Suprapubic skin (tissue), 4 donors: ENCODE results near the gene INPP5A. TPM values are rescaled to one million over a fixed set of nuclear protein-coding genes. Genes with fewer than 3 reads are reported as not detected.

ENCODE experiments used
- DNase-seq, 2 donors: peaks; one replicate each; pipeline ENCODE4 v3.0.0-alpha.2; 2019; ENCODE audit warnings: low spot score in 2 of 2
- H3K27ac ChIP-seq: fragments of 200-600 bp; sonication (generic); one replicate; pipeline ENCODE4 v1.5.1; 2019
- H3K27me3 ChIP-seq: fragments of 200-600 bp; sonication (generic); one replicate; pipeline ENCODE4 v1.5.1; 2019
- H3K36me3 ChIP-seq: fragments of 200-600 bp; sonication (generic); one replicate; pipeline ENCODE4 v1.5.1; 2019
- H3K4me1 ChIP-seq: fragments of 200-600 bp; sonication (generic); one replicate; pipeline ENCODE4 v1.5.1; 2019
- H3K4me3 ChIP-seq: fragments of 200-600 bp; sonication (generic); one replicate; pipeline ENCODE4 v1.5.1; 2019; ENCODE audit warnings: mild to moderate bottlenecking
- H3K9me3 ChIP-seq: fragments of 200-600 bp; sonication (generic); one replicate; pipeline ENCODE4 v1.5.1; 2019
- CTCF ChIP-seq, 2 donors: fragments of 200-600 bp in 1 of 2; fragments of 450-650 bp in 1 of 2; sonication (generic) in 1 of 2; IDR thresholded peaks; one replicate each; pipeline ENCODE4 v1.5.1; 2016 to 2019; ENCODE audit warnings: antibody characterized with exemption in 2 of 2, mild to moderate bottlenecking in 1 of 2, moderate library complexity in 1 of 2
- EP300 ChIP-seq: sonication (generic); formaldehyde crosslinking; IDR thresholded peaks from one replicate; pipeline ENCODE4 v1.6.1; 2017; ENCODE audit warnings: antibody characterized with exemption
- POLR2A ChIP-seq, 2 donors: fragments of 450-650 bp; IDR thresholded peaks; one replicate each; pipeline ENCODE4 v1.6.1; 2017; ENCODE audit warnings: antibody characterized with exemption in 2 of 2, mild to moderate bottlenecking in 2 of 2, moderate library complexity in 2 of 2
- POLR2AphosphoS5 ChIP-seq, 3 donors: sonication (generic); formaldehyde crosslinking; IDR thresholded peaks; one replicate each; pipeline ENCODE4 v1.6.1; 2017; ENCODE audit warnings: antibody characterized with exemption in 3 of 3
- WGBS: methylation state at CpG from one replicate; pipeline ENCODE4 v1.1.5; 2018; 5-methylcytosine and 5-hydroxymethylcytosine counted together
- total RNA-seq, 4 donors: library from RNA; depleted of rRNA; stranded (reverse); fragments of >200 nt; gene quantifications; one replicate each; pipeline ENCODE4 v1.1.0, GENCODE V29; 2016

The INPP5A gene
- total RNA-seq, 4 donors from 2014 or later, result 28.1 to 39.1 (median 32.3) TPM

GRCh38 chr10:132685921-132686680, 148.5 kb downstream of the INPP5A start:
- Histone ChIP-seq H3K36me3 (peaks cover 10% of the 10 kb centered on the region), H3K27me3 (no peaks in the 10 kb centered on the region), H3K27ac (no peak overlapping the region), H3K9me3 (no peaks in the 10 kb centered on the region), H3K4me3 (no peak overlapping the region), H3K4me1 (no peaks in the 10 kb centered on the region)
- 95% methylated on average over 15 of the region's 25 CpGs for WGBS
- TF ChIP-seq POLR2A (IDR thresholded peaks at IDR 0.05), result no peak
- no peak for TF ChIP-seq EP300
- no peak for TF ChIP-seq POLR2AphosphoS5 (IDR thresholded peaks at IDR 0.05)
- DNase-seq, result peak; percentile 35 to 62

- H3K27me3 ChIP-seq, result no peaks in the 10 kb centered on the region
- 92% methylated on average over 12 of the region's 21 CpGs for WGBS
- H3K27ac ChIP-seq, result no peak overlapping the region
- peak; percentile 44 to 64 for DNase-seq
- H3K4me3 ChIP-seq, result no peak overlapping the region
- H3K9me3 ChIP-seq, result no peaks in the 10 kb centered on the region
- peaks cover 18% of the 10 kb centered on the region for H3K36me3 ChIP-seq
- no peaks in the 10 kb centered on the region for H3K4me1 ChIP-seq
- TF ChIP-seq POLR2AphosphoS5 (IDR thresholded peaks at IDR 0.05) (no peak), EP300 (no peak), CTCF (IDR thresholded peaks at IDR 0.05) (no peak), POLR2A (IDR thresholded peaks at IDR 0.05) (no peak)
These were observed 149.8 kb downstream of the INPP5A start for GRCh38 chr10:132687181-132687892.

GRCh38 chr10:132687893-132688579, 150.4 kb downstream of the INPP5A start:
- DNase-seq, result peak; percentile 46 to 65
- 70% methylated on average over 4 of the region's 14 CpGs for WGBS
- Histone ChIP-seq H3K4me3 (no peak overlapping the region), H3K27me3 (no peaks in the 10 kb centered on the region), H3K27ac (no peak overlapping the region), H3K4me1 (no peaks in the 10 kb centered on the region), H3K36me3 (peaks cover 18% of the 10 kb centered on the region), H3K9me3 (no peaks in the 10 kb centered on the region)
- TF ChIP-seq POLR2AphosphoS5 (IDR thresholded peaks at IDR 0.05) (no peak), EP300 (no peak), POLR2A (IDR thresholded peaks at IDR 0.05) (no peak), CTCF (IDR thresholded peaks at IDR 0.05) (no peak)

- WGBS, result 91% methylated on average over 19 of the region's 20 CpGs
- Histone ChIP-seq H3K36me3 (peaks cover 18% of the 10 kb centered on the region), H3K9me3 (no peaks in the 10 kb centered on the region), H3K4me3 (no peak overlapping the region), H3K27me3 (no peaks in the 10 kb centered on the region), H3K4me1 (no peaks in the 10 kb centered on the region), H3K27ac (no peak overlapping the region)
- DNase-seq, result peak; percentile 21 to 61
- TF ChIP-seq CTCF (IDR thresholded peaks at IDR 0.05), result no peak
- TF ChIP-seq POLR2A (IDR thresholded peaks at IDR 0.05), result no peak
- TF ChIP-seq POLR2AphosphoS5 (IDR thresholded peaks at IDR 0.05), result no peak
- no peak for TF ChIP-seq EP300
These were observed 151.2 kb downstream of the INPP5A start for GRCh38 chr10:132688580-132689420.

- Histone ChIP-seq H3K36me3 (peaks cover 18% of the 10 kb centered on the region), H3K4me3 (no peak overlapping the region), H3K4me1 (no peaks in the 10 kb centered on the region), H3K27me3 (no peaks in the 10 kb centered on the region), H3K27ac (no peak overlapping the region), H3K9me3 (no peaks in the 10 kb centered on the region)
- no peak for TF ChIP-seq POLR2AphosphoS5 (IDR thresholded peaks at IDR 0.05)
- TF ChIP-seq EP300, result no peak
- no peak for TF ChIP-seq POLR2A (IDR thresholded peaks at IDR 0.05)
- no peak for TF ChIP-seq CTCF (IDR thresholded peaks at IDR 0.05)
- WGBS, result 93% methylated on average over 6 of the region's 25 CpGs
- DNase-seq, result peak; percentile 48 to 53
These were observed 152.3 kb downstream of the INPP5A start for GRCh38 chr10:132689721-132690360.
